Loucy (cell line): ENCODE results near the gene RBFOX2.
"Not testable (repeated sequence)": the region's sequence is repeated elsewhere in the genome, so short reads cannot be mapped to it uniquely, and the experiment has no call there.

ENCODE experiments used
- H2AFZ ChIP-seq: fragments of 200-600 bp; sonication (generic); 2 replicates; pipeline ENCODE4 v1.6.0; 2016; ENCODE audit warnings: antibody characterized with exemption, mild to moderate bottlenecking, low read length, moderate library complexity
- H3F3A ChIP-seq: fragments of 200-600 bp; 2 replicates; pipeline ENCODE4 v1.6.0; 2016; ENCODE audit warnings: antibody characterized with exemption, low read depth, mild to moderate bottlenecking
- H3K27me3 ChIP-seq: fragments of 200-600 bp; sonication (generic); 2 replicates; pipeline ENCODE4 v1.6.1; 2014; ENCODE audit warnings: low read length, mild to moderate bottlenecking; ENCODE audit not compliant: insufficient read depth, poor library complexity, severe bottlenecking
- H3K36me3 ChIP-seq: fragments of 200-600 bp; sonication (generic); 2 replicates; pipeline ENCODE4 v1.6.1; 2016; ENCODE audit warnings: low read length; ENCODE audit not compliant: insufficient read depth
- H3K4me1 ChIP-seq: fragments of 200-600 bp; sonication (generic); 2 replicates; pipeline ENCODE4 v1.5.1; 2014; ENCODE audit warnings: low read length, mild to moderate bottlenecking; ENCODE audit not compliant: insufficient read depth, poor library complexity, severe bottlenecking
- H3K4me2 ChIP-seq: fragments of 200-600 bp; sonication (generic); 2 replicates; pipeline ENCODE4 v1.6.0; 2014; ENCODE audit warnings: antibody characterized with exemption, low read length, low read depth, mild to moderate bottlenecking; ENCODE audit not compliant: poor library complexity, severe bottlenecking
- H3K4me3 ChIP-seq: fragments of 200-600 bp; sonication (generic); 2 replicates; pipeline ENCODE4 v1.5.1; 2014; ENCODE audit warnings: low read length, mild to moderate bottlenecking, mixed read lengths; ENCODE audit not compliant: poor library complexity, severe bottlenecking
- H3K79me2 ChIP-seq: fragments of 200-600 bp; sonication (generic); 2 replicates; pipeline ENCODE4 v1.6.1; 2014; ENCODE audit warnings: low read length; ENCODE audit not compliant: insufficient read depth
- H3K9ac ChIP-seq: fragments of 200-600 bp; sonication (generic); 2 replicates; pipeline ENCODE4 v1.6.0; 2014; ENCODE audit warnings: mild to moderate bottlenecking, low read depth, low read length, moderate library complexity; ENCODE audit not compliant: poor library complexity, severe bottlenecking
- H3K9me2 ChIP-seq: fragments of 200-600 bp; sonication (generic); replicated peaks from 2 replicates; pipeline ENCODE4 v1.6.1; 2016; ENCODE audit warnings: low read depth, low read length, mixed read lengths
- H3K9me3 ChIP-seq: fragments of 200-600 bp; sonication (generic); 2 replicates; pipeline ENCODE4 v1.6.1; 2014; ENCODE audit warnings: mild to moderate bottlenecking, antibody characterized with exemption, low read length, low read depth; ENCODE audit not compliant: insufficient read depth
- H4K20me1 ChIP-seq: fragments of 200-600 bp; sonication (generic); 2 replicates; pipeline ENCODE4 v1.6.0; 2014; ENCODE audit warnings: antibody characterized with exemption, low read length, mild to moderate bottlenecking; ENCODE audit not compliant: insufficient read depth, poor library complexity, severe bottlenecking
- EZH2phosphoT487 ChIP-seq: fragments of 200-600 bp; IDR thresholded peaks from 2 replicates; pipeline ENCODE4 v1.6.1; 2018; ENCODE audit warnings: antibody characterized with exemption, mild to moderate bottlenecking, moderate library complexity, borderline replicate concordance
- TF ChIP-seq, protein P1 (sequence below): fragments of 200-600 bp; sonication (generic); conservative IDR thresholded peaks from 2 replicates; pipeline ENCODE4 v1.5.1; 2014; ENCODE audit warnings: mild to moderate bottlenecking, antibody characterized with exemption, low read length

Gene RBFOX2

DNA sequence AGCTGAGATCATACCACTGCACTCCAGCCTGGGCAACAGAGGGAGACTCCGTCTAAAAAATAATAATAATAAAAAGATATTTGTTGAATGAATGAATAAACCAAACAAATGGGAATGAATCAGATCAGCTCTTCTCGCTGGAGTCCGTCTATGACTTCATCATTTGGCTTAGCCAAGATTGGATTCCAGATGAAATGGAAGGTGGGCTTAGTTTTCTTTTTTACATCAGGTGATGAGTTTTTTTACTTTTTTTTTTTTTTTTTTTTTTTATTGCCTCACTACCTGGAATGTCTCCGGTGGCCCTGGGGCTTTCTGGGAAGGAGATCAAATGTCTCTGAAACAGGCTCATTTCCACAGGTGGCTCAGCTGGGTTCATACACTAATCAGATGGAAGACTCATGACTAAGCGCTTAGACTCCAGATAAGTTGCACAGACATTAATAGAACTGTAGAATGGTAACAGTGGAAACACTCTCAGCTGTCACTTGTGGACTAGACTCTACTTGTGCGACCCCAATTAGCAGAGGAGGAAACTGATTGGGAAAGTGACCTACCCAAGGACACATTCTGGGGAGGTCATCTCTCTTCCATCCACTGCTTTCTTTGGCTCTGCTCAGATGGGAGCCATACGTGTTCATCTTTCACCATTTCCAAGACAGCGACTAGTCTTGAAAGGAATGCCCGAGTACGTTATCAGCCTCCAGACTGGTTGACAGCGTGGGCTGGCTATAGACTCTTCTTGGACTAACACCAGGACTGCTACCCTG lies 20.5 kb upstream of the RBFOX2 start:
- TF ChIP-seq, protein P1, sequence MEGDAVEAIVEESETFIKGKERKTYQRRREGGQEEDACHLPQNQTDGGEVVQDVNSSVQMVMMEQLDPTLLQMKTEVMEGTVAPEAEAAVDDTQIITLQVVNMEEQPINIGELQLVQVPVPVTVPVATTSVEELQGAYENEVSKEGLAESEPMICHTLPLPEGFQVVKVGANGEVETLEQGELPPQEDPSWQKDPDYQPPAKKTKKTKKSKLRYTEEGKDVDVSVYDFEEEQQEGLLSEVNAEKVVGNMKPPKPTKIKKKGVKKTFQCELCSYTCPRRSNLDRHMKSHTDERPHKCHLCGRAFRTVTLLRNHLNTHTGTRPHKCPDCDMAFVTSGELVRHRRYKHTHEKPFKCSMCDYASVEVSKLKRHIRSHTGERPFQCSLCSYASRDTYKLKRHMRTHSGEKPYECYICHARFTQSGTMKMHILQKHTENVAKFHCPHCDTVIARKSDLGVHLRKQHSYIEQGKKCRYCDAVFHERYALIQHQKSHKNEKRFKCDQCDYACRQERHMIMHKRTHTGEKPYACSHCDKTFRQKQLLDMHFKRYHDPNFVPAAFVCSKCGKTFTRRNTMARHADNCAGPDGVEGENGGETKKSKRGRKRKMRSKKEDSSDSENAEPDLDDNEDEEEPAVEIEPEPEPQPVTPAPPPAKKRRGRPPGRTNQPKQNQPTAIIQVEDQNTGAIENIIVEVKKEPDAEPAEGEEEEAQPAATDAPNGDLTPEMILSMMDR: no peak
- no peak for TF ChIP-seq EZH2phosphoT487
- H3K9me3 ChIP-seq: no peaks in the 10 kb centered on the region
- no peaks in the 10 kb centered on the region for H3F3A ChIP-seq
- no peak overlapping the region for H3K4me2 ChIP-seq
- H4K20me1 ChIP-seq: no peaks in the 10 kb centered on the region
- H3K9me2 ChIP-seq: no peaks in the 10 kb centered on the region
- no peaks in the 10 kb centered on the region for H3K27me3 ChIP-seq
- no peak overlapping the region for H2AFZ ChIP-seq
- H3K79me2 ChIP-seq: no peaks in the 10 kb centered on the region
- H3K9ac ChIP-seq: no peak overlapping the region
- no peak overlapping the region for H3K4me3 ChIP-seq
- no peaks in the 10 kb centered on the region for H3K36me3 ChIP-seq
- peaks cover 10% of the 10 kb centered on the region for H3K4me1 ChIP-seq

DNA sequence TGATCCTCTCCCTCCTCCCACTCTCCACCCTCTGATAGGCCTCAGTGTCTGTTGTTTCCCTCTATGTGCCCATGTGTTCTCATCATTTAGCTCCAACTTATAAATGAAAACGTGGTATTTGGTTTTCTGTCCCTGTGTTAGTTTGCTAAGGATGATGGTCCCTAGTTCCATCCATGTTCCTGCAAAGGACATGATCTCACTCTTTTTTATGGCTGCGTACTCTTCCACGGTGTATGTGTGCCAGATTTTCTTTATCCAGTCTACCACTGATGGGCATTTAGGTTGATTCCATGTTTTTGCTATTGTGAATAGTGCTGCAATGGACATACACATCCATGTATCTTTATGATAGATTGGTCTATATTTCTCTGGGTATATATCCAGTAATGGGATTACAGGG lies 15.9 kb upstream of the RBFOX2 start:
- not testable (repeated sequence) for H3K4me1 ChIP-seq, H3K9me2 ChIP-seq, H3K27me3 ChIP-seq, H4K20me1 ChIP-seq, H3K36me3 ChIP-seq, H3K9ac ChIP-seq, H3K4me3 ChIP-seq, H3F3A ChIP-seq, H2AFZ ChIP-seq, H3K4me2 ChIP-seq, H3K79me2 ChIP-seq, H3K9me3 ChIP-seq

DNA sequence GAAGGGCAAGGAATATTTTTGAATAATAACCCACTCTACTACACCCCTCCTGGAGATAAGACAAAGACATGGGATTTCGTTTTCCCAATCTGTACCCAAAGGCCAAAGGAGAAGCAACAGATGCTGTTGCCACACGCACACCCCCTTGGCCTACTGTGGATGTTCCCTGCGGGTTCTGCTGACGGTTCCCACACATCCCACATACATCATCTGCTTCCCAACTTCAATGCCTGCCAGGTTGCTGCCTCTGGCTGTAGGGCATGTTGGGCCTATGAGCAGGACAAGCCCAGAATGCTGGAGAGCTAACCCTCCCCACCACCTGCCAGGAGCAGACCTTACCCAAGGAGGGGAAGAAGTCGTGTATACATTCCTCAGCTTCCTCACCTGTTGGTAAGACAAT lies 13.6 kb upstream of the RBFOX2 start:
- H3K79me2 ChIP-seq: no peaks in the 10 kb centered on the region
- no peaks in the 10 kb centered on the region for H3K4me1 ChIP-seq
- no peaks in the 10 kb centered on the region for H3K9me3 ChIP-seq
- no peak overlapping the region for H3K9ac ChIP-seq
- no peak overlapping the region for H2AFZ ChIP-seq
- H3K4me2 ChIP-seq: no peak overlapping the region
- no peaks in the 10 kb centered on the region for H3K36me3 ChIP-seq
- no peak overlapping the region for H3K4me3 ChIP-seq
- H3K9me2 ChIP-seq: no peaks in the 10 kb centered on the region
- no peak for TF ChIP-seq EZH2phosphoT487
- TF ChIP-seq, protein P1: no peak
- H3K27me3 ChIP-seq: no peaks in the 10 kb centered on the region
- H3F3A ChIP-seq: no peaks in the 10 kb centered on the region
- H4K20me1 ChIP-seq: no peaks in the 10 kb centered on the region

DNA sequence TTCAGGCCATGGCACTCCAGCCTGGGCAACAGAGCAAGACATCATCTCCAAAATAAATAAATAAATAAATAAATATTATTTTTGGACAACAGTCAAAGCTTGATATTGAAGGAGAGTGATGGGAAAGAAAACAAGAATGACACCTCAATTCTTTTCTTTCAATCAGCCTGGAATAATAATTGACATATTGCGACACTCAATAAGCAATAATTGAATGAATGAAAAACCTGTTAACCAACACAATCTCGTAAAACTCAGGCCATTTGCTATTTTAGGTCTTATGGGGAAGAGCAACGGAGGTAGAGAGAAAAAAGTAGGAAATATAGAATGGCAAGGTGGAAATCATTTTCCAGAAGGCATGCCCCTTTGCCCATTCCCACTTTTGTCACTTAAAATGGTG lies 10.5 kb upstream of the RBFOX2 start:
- no peaks in the 10 kb centered on the region for H3K9me3 ChIP-seq
- no peaks in the 10 kb centered on the region for H3K79me2 ChIP-seq
- H3K27me3 ChIP-seq: no peaks in the 10 kb centered on the region
- no peak overlapping the region for H3K4me3 ChIP-seq
- no peaks in the 10 kb centered on the region for H3K9me2 ChIP-seq
- H4K20me1 ChIP-seq: no peaks in the 10 kb centered on the region
- H2AFZ ChIP-seq: no peak overlapping the region
- no peak overlapping the region for H3K9ac ChIP-seq
- H3F3A ChIP-seq: no peaks in the 10 kb centered on the region
- H3K4me1 ChIP-seq: peaks cover 7% of the 10 kb centered on the region
- no peaks in the 10 kb centered on the region for H3K36me3 ChIP-seq
- H3K4me2 ChIP-seq: no peak overlapping the region
- TF ChIP-seq, protein P1: no peak
- no peak for TF ChIP-seq EZH2phosphoT487
